Ascending aorta (tissue), 2 donors: ENCODE measurements around the gene MAPK10. TPM values are rescaled to one million over a fixed set of nuclear protein-coding genes. Genes with fewer than 3 reads are reported as not detected.

ENCODE experiments used
- DNase-seq, 2 donors: peaks; one replicate each; pipeline ENCODE4 v3.0.0-alpha.2; 2019; ENCODE audit warnings: low spot score in 2 of 2
- H3K27ac ChIP-seq, 2 donors: fragments of 200-600 bp; sonication (generic); one replicate each; pipeline ENCODE4 v1.5.1; 2016 to 2017; ENCODE audit warnings: mild to moderate bottlenecking in 1 of 2
- H3K27me3 ChIP-seq: fragments of 200-600 bp; sonication (generic); one replicate; pipeline ENCODE4 v1.5.1; 2017
- H3K36me3 ChIP-seq, 2 donors: fragments of 200-600 bp; sonication (generic); one replicate each; pipeline ENCODE4 v1.5.1; 2016
- H3K4me1 ChIP-seq, 2 donors: fragments of 200-600 bp; sonication (generic); one replicate each; pipeline ENCODE4 v1.5.1; 2016 to 2017; ENCODE audit warnings: mild to moderate bottlenecking in 1 of 2
- H3K4me3 ChIP-seq, 2 donors: fragments of 200-600 bp; sonication (generic); one replicate each; pipeline ENCODE4 v1.5.1; 2016 to 2017; ENCODE audit warnings: mild to moderate bottlenecking in 1 of 2
- H3K9me3 ChIP-seq, 2 donors: fragments of 200-600 bp; sonication (generic); one replicate each; pipeline ENCODE4 v1.5.1; 2016
- CTCF ChIP-seq, 3 experiments: fragments of 200-600 bp in 2 of 3; fragments of 450-650 bp in 1 of 3; sonication (generic) in 2 of 3; IDR thresholded peaks; one replicate each; pipeline ENCODE4 v1.5.1; 2016 to 2019; ENCODE audit warnings: antibody characterized with exemption in 3 of 3, mild to moderate bottlenecking in 1 of 3, moderate library complexity in 1 of 3
- intact Hi-C: fragments of 100-400 bp; cut with DNase I; formaldehyde crosslinking; loops from one replicate; pipeline ENCODE4 v1.15.1; 2023
- total RNA-seq: library from RNA; depleted of rRNA; stranded (reverse); fragments of >200 nt; gene quantifications from one replicate; pipeline ENCODE4 v1.1.0, GENCODE V29; 2016

Gene MAPK10
- total RNA-seq, 1 donor from 2014 or later: 9.3 TPM

GRCh38 chr4:86247320-86247719, 112.5 kb downstream of the MAPK10 start:
- intact Hi-C loops: no loop called here
- Histone ChIP-seq H3K4me3 (no peak overlapping the region), H3K4me1 (no peaks in the 10 kb centered on the region), H3K36me3 (no peaks in the 10 kb centered on the region), H3K9me3 (no peaks in the 10 kb centered on the region), H3K27ac (no peak overlapping the region), H3K27me3 (no peaks in the 10 kb centered on the region)
- TF ChIP-seq CTCF (IDR thresholded peaks at IDR 0.05): no peak
- no peak for DNase-seq

- intact Hi-C loops: no loop called here
- H3K27ac ChIP-seq: no peak overlapping the region
- no peaks in the 10 kb centered on the region for H3K27me3 ChIP-seq
- no peaks in the 10 kb centered on the region for H3K36me3 ChIP-seq
- H3K4me1 ChIP-seq: no peaks in the 10 kb centered on the region
- H3K4me3 ChIP-seq: no peak overlapping the region
- no peak for DNase-seq
- H3K9me3 ChIP-seq: peaks cover 0 to 4% of the 10 kb centered on the region in 2 donors
- TF ChIP-seq CTCF (IDR thresholded peaks at IDR 0.05): no peak
Measured at GRCh38 chr4:86243750-86244149, 116.1 kb downstream of the MAPK10 start.

GRCh38 chr4:86242677-86243076, 117.2 kb downstream of the MAPK10 start:
- intact Hi-C loops: no loop called here
- Histone ChIP-seq H3K4me1 (no peaks in the 10 kb centered on the region), H3K4me3 (no peak overlapping the region), H3K27ac (no peak overlapping the region), H3K36me3 (no peaks in the 10 kb centered on the region), H3K9me3 (peaks cover 0 to 10% of the 10 kb centered on the region in 2 donors), H3K27me3 (no peaks in the 10 kb centered on the region)
- TF ChIP-seq CTCF (IDR thresholded peaks at IDR 0.05): no peak
- no peak for DNase-seq

GRCh38 chr4:86235549-86235948, 124.3 kb downstream of the MAPK10 start:
- no peaks in the 10 kb centered on the region for H3K27me3 ChIP-seq
- peaks cover 0 to 18% of the 10 kb centered on the region in 2 donors for H3K9me3 ChIP-seq
- TF ChIP-seq CTCF (IDR thresholded peaks at IDR 0.05): no peak
- H3K36me3 ChIP-seq: no peaks in the 10 kb centered on the region
- intact Hi-C loops: no loop called here
- no peaks in the 10 kb centered on the region for H3K4me1 ChIP-seq
- no peak overlapping the region for H3K4me3 ChIP-seq
- no peak for DNase-seq
- no peak overlapping the region for H3K27ac ChIP-seq

- DNase-seq: no peak
- Histone ChIP-seq H3K36me3 (no peaks in the 10 kb centered on the region), H3K27me3 (no peaks in the 10 kb centered on the region), H3K9me3 (peaks cover 0 to 14% of the 10 kb centered on the region in 2 donors), H3K4me3 (no peak overlapping the region), H3K27ac (no peak overlapping the region), H3K4me1 (no peaks in the 10 kb centered on the region)
- intact Hi-C loops: no loop called here
- no peak for TF ChIP-seq CTCF (IDR thresholded peaks at IDR 0.05)
Measured at GRCh38 chr4:86233681-86234080, 126.2 kb downstream of the MAPK10 start.

- DNase-seq: no peak
- H3K9me3 ChIP-seq: peaks cover 0 to 12% of the 10 kb centered on the region in 2 donors
- H3K4me1 ChIP-seq: no peaks in the 10 kb centered on the region
- H3K27me3 ChIP-seq: no peaks in the 10 kb centered on the region
- no peak overlapping the region for H3K27ac ChIP-seq
- no peak overlapping the region for H3K4me3 ChIP-seq
- no peak for TF ChIP-seq CTCF (IDR thresholded peaks at IDR 0.05)
- intact Hi-C loops: no loop called here
- no peaks in the 10 kb centered on the region for H3K36me3 ChIP-seq
Measured at GRCh38 chr4:86233090-86233489, 126.8 kb downstream of the MAPK10 start.
